IMR-90 (cell line): ENCODE results near the gene IVL. TPM values are rescaled to one million over a fixed set of nuclear protein-coding genes. Genes with fewer than 3 reads are reported as not detected.

Source experiments
- ATAC-seq: fragments of 200-7000 bp; cut with Tn5 transposase; 2 replicates; pipeline ENCODE4 v1.9.1; 2020; ENCODE audit warnings: low read depth, mild to moderate bottlenecking, moderate library complexity
- BruUV-seq: library from RNA; stranded (reverse); fragments of 400-500 nt; replicated peaks from 2 replicates; lab custom pipeline; 2021; lab: Mats Ljungman, UMichigan
- CTCF ChIA-PET: fragments of 300-600 bp; formaldehyde crosslinking; extraction: SDS; loops from one replicate; lab custom pipeline; 2021; ENCODE audit warnings: antibody characterized with exemption; lab: Yijun Ruan, JAX
- POLR2A ChIA-PET: fragments of 300-600 bp; sonication (Branson Sonifier 250); formaldehyde crosslinking; loops from one replicate; lab custom pipeline; 2022; ENCODE audit warnings: antibody characterized with exemption; ENCODE audit not compliant: unreplicated experiment; lab: Charles Lee
- DNase-seq: peaks from one replicate; pipeline ENCODE4 v3.0.0; 2013
- H2AFZ ChIP-seq: replicated peaks from 2 replicates; pipeline ENCODE3; 2013; ENCODE audit warnings: low read length, mild to moderate bottlenecking; ENCODE audit not compliant: poor library complexity
- H2AK5ac ChIP-seq: 2 replicates; pipeline ENCODE4 v1.6.1; 2013; ENCODE audit warnings: low read depth, low read length, inconsistent platforms
- H2AK9ac ChIP-seq: replicated peaks from 2 replicates; pipeline ENCODE3; 2013; ENCODE audit warnings: mild to moderate bottlenecking, low read depth, low read length, moderate library complexity; ENCODE audit not compliant: poor library complexity
- H2BK120ac ChIP-seq: 2 replicates; pipeline ENCODE4 v1.6.1; 2013; ENCODE audit warnings: low read depth, low read length, inconsistent platforms
- H2BK15ac ChIP-seq: 3 replicates; pipeline ENCODE4 v1.6.1; 2013; ENCODE audit warnings: low read depth, low read length, inconsistent platforms
- H2BK20ac ChIP-seq: 2 replicates; pipeline ENCODE4 v1.6.1; 2013; ENCODE audit warnings: low read depth, mild to moderate bottlenecking, inconsistent platforms, low read length, moderate library complexity
- H2BK5ac ChIP-seq: 2 replicates; pipeline ENCODE4 v1.6.1; 2013; ENCODE audit warnings: mild to moderate bottlenecking, low read depth, low read length, inconsistent platforms; ENCODE audit not compliant: poor library complexity, severe bottlenecking
- H3K14ac ChIP-seq: replicated peaks from 2 replicates; pipeline ENCODE4 v1.6.1; 2013; ENCODE audit warnings: low read depth, low read length, inconsistent platforms
- H3K18ac ChIP-seq: 2 replicates; pipeline ENCODE4 v1.6.1; 2013; ENCODE audit warnings: low read depth, low read length, control low read depth
- H3K23ac ChIP-seq: 2 replicates; pipeline ENCODE4 v1.6.1; 2013; ENCODE audit warnings: low read depth, low read length, inconsistent platforms
- H3K27ac ChIP-seq: 2 replicates; pipeline ENCODE4 v1.5.1; 2013; ENCODE audit warnings: mild to moderate bottlenecking, control low read depth, low read length; ENCODE audit not compliant: insufficient read depth
- H3K27me3 ChIP-seq: 2 replicates; pipeline ENCODE4 v1.6.1; 2013; ENCODE audit warnings: low read length; ENCODE audit not compliant: control insufficient read depth, insufficient read depth
- H3K36me3 ChIP-seq: 2 replicates; pipeline ENCODE4 v1.6.1; 2013; ENCODE audit warnings: low read length, mixed read lengths; ENCODE audit not compliant: control insufficient read depth, insufficient read depth
- H3K4ac ChIP-seq: 2 replicates; pipeline ENCODE4 v1.6.1; 2013; ENCODE audit warnings: low read depth, low read length, inconsistent platforms
- H3K4me1 ChIP-seq: 2 replicates; pipeline ENCODE4 v1.6.1; 2013; ENCODE audit warnings: low read length, mixed read lengths; ENCODE audit not compliant: control insufficient read depth, insufficient read depth
- H3K4me2 ChIP-seq: 2 replicates; pipeline ENCODE4 v1.6.1; 2013; ENCODE audit warnings: low read depth, mild to moderate bottlenecking, control low read depth, low read length, moderate library complexity
- H3K4me3 ChIP-seq: 2 replicates; pipeline ENCODE4 v1.5.1; 2013; ENCODE audit warnings: low read depth, mild to moderate bottlenecking, control low read depth, low read length, moderate library complexity; ENCODE audit not compliant: insufficient read depth
- H3K56ac ChIP-seq: 2 replicates; pipeline ENCODE4 v1.6.1; 2013; ENCODE audit warnings: low read length, inconsistent platforms; ENCODE audit not compliant: insufficient read depth; ENCODE audit errors: extremely low read depth
- H3K79me1 ChIP-seq, 2 experiments: 2 replicates each; pipeline ENCODE4 v1.6.1; 2013; ENCODE audit warnings: low read length in 2 of 2, inconsistent platforms in 1 of 2, low read depth in 1 of 2
- H3K9ac ChIP-seq: 2 replicates; pipeline ENCODE4 v1.6.1; 2013; ENCODE audit warnings: low read depth, low read length, control low read depth
- H3K9me1 ChIP-seq: 2 replicates; pipeline ENCODE4 v1.6.1; 2013; ENCODE audit warnings: low read length, inconsistent platforms; ENCODE audit not compliant: insufficient read depth
- H3K9me3 ChIP-seq: 2 replicates; pipeline ENCODE4 v1.6.1; 2013; ENCODE audit warnings: low read length; ENCODE audit not compliant: control insufficient read depth, insufficient read depth
- H4K20me1 ChIP-seq: 2 replicates; pipeline ENCODE4 v1.6.1; 2013; ENCODE audit warnings: low read length, inconsistent platforms; ENCODE audit not compliant: insufficient read depth
- H4K5ac ChIP-seq: 2 replicates; pipeline ENCODE4 v1.6.1; 2013; ENCODE audit warnings: mild to moderate bottlenecking, low read depth, low read length, control low read depth
- H4K8ac ChIP-seq, 2 experiments: 2 replicates each; pipeline ENCODE4 v1.6.1; 2013; ENCODE audit warnings: low read depth in 2 of 2, low read length in 2 of 2, control low read depth in 1 of 2, inconsistent platforms in 1 of 2
- H4K91ac ChIP-seq: 2 replicates; pipeline ENCODE4 v1.6.1; 2013; ENCODE audit warnings: low read depth, low read length, inconsistent platforms; ENCODE audit not compliant: insufficient read depth
- BHLHE40 ChIP-seq: fragments of 150-350 bp; IDR thresholded peaks from 2 replicates; pipeline ENCODE4 v1.6.1; 2016; ENCODE audit warnings: mild to moderate bottlenecking, low read depth, low read length
- CHD1 ChIP-seq: IDR thresholded peaks from 2 replicates; pipeline ENCODE4 v1.6.1; 2012; ENCODE audit warnings: low read depth, low read length, improper control_type of control experiment
- FOS ChIP-seq: fragments of 150-350 bp; IDR thresholded peaks from 2 replicates; pipeline ENCODE4 v1.6.1; 2016; ENCODE audit warnings: low read depth, low read length
- MAFK ChIP-seq: IDR thresholded peaks from 2 replicates; pipeline ENCODE4 v1.6.1; 2012; ENCODE audit warnings: low read depth, low read length, improper control_type of control experiment
- MAZ ChIP-seq: IDR thresholded peaks from 2 replicates; pipeline ENCODE4 v1.6.1; 2012; ENCODE audit warnings: low read depth, mild to moderate bottlenecking, low read length, improper control_type of control experiment, moderate library complexity, borderline replicate concordance
- MXI1 ChIP-seq: IDR thresholded peaks from 2 replicates; pipeline ENCODE4 v1.6.1; 2012; ENCODE audit warnings: low read depth, mild to moderate bottlenecking, low read length, moderate library complexity, borderline replicate concordance
- RCOR1 ChIP-seq: IDR thresholded peaks from 2 replicates; pipeline ENCODE4 v1.6.1; 2012; ENCODE audit warnings: mild to moderate bottlenecking, low read length, improper control_type of control experiment; ENCODE audit not compliant: insufficient replicate concordance
- RFX5 ChIP-seq: IDR thresholded peaks from 2 replicates; pipeline ENCODE4 v1.8.0; 2012; ENCODE audit warnings: low read depth, mild to moderate bottlenecking, low read length, moderate library complexity
- SMC3 ChIP-seq: fragments of 150-350 bp; IDR thresholded peaks from 2 replicates; pipeline ENCODE4 v1.6.1; 2016; ENCODE audit warnings: low read depth, mild to moderate bottlenecking, antibody characterized with exemption, low read length, moderate library complexity
- WGBS, 2 experiments: methylation state at CpG; one replicate each; pipeline versions ENCODE4 v1.1.5 to v1.1.7; 2013; ENCODE audit warnings: missing lambda C conversion rate in 2 of 2; ENCODE audit not compliant: insufficient read length in 1 of 2; ENCODE audit errors: extremely low coverage in 2 of 2; 5-methylcytosine and 5-hydroxymethylcytosine counted together
- dilution Hi-C: fragments of 300-500 bp; cut with HindIII; formaldehyde crosslinking; loops from one replicate; pipeline ENCODE4 v1.14.3; 2018; ENCODE audit warnings: low sequenced_read_pairs; ENCODE audit not compliant: unreplicated experiment
- in situ Hi-C: fragments of 300-500 bp; cut with MboI; formaldehyde crosslinking; loops from 3 replicates; pipeline ENCODE4 v1.14.3; 2019; ENCODE audit warnings: low sequenced_read_pairs, inconsistent platforms, mixed read lengths
- intact Hi-C: fragments of 100-400 bp; cut with micrococcal nuclease; formaldehyde crosslinking; loops from 2 replicates; pipeline ENCODE4 v1.10.0; 2022
- polyA plus RNA-seq, 3 experiments: library from polyadenylated mRNA; depleted of rRNA; stranded (reverse); fragments of >200 nt; gene quantifications; 2 replicates each; pipeline ENCODE4 v1.2.3, GENCODE V29; 2012; ENCODE audit warnings: low replicate concordance in 1 of 3
- total RNA-seq: library from RNA; depleted of rRNA; stranded (reverse); fragments of >200 nt; gene quantifications from 2 replicates; pipeline ENCODE4 v1.2.3, GENCODE V29; 2012
- TF ChIP-seq, protein P1 (sequence below): fragments of 150-350 bp; IDR thresholded peaks from 2 replicates; pipeline ENCODE4 v1.6.1; 2017; ENCODE audit warnings: mild to moderate bottlenecking, antibody characterized with exemption, low read length, low read depth
- TF ChIP-seq, protein P2 (sequence below): fragments of 150-350 bp; IDR thresholded peaks from 2 replicates; pipeline ENCODE4 v1.6.1; 2016; ENCODE audit warnings: low read depth, mild to moderate bottlenecking, low read length, moderate library complexity, borderline replicate concordance

The IVL gene
- total and polyA plus RNA-seq, 2 of the 4 experiments (the other 2 are of a cell fraction) = not detected

GRCh38 chr1:152899883-152900282 is 8.5 kb upstream of the IVL start:
- H3K4me3 ChIP-seq = no peak overlapping the region
- no peak overlapping the region for H2BK120ac ChIP-seq
- H3K56ac ChIP-seq = no peak overlapping the region
- H3K14ac ChIP-seq = no peak overlapping the region
- no peak overlapping the region for H3K4me2 ChIP-seq
- DNase-seq (no peak), ATAC-seq (no peak)
- H3K23ac ChIP-seq = no peak overlapping the region
- no peak overlapping the region for H3K9ac ChIP-seq
- H2AFZ ChIP-seq = no peak overlapping the region
- H3K79me1 ChIP-seq = no peaks in the 10 kb centered on the region
- no peak overlapping the region for H2BK20ac ChIP-seq
- no peaks in the 10 kb centered on the region for H3K9me3 ChIP-seq
- no peaks in the 10 kb centered on the region for H3K4me1 ChIP-seq
- intact Hi-C loops = no loop called here
- no CpG with 5 or more reads among the region's 2 CpGs for WGBS, 2 experiments
- no TSS peak for BruUV-seq
- no peak overlapping the region for H4K5ac ChIP-seq
- H3K4ac ChIP-seq = no peak overlapping the region
- no peaks in the 10 kb centered on the region for H3K9me1 ChIP-seq
- POLR2A ChIA-PET = no interaction called here
- in situ Hi-C loops = no loop called here
- no peak overlapping the region for H2BK5ac ChIP-seq
- no peak overlapping the region for H4K8ac ChIP-seq
- CTCF ChIA-PET = no interaction called here
- H4K20me1 ChIP-seq = no peaks in the 10 kb centered on the region
- H2AK9ac ChIP-seq = no peak overlapping the region
- H3K18ac ChIP-seq = no peak overlapping the region
- dilution Hi-C loops = no loop called here
- H4K91ac ChIP-seq = no peak overlapping the region
- H3K27me3 ChIP-seq = no peaks in the 10 kb centered on the region
- no peak overlapping the region for H2BK15ac ChIP-seq
- H2AK5ac ChIP-seq = no peak overlapping the region
- no peak overlapping the region for H3K27ac ChIP-seq
- TF ChIP-seq MXI1 = no peak
- no peak for TF ChIP-seq RCOR1
- TF ChIP-seq, protein P1, sequence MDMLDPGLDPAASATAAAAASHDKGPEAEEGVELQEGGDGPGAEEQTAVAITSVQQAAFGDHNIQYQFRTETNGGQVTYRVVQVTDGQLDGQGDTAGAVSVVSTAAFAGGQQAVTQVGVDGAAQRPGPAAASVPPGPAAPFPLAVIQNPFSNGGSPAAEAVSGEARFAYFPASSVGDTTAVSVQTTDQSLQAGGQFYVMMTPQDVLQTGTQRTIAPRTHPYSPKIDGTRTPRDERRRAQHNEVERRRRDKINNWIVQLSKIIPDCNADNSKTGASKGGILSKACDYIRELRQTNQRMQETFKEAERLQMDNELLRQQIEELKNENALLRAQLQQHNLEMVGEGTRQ = no peak
- no peak for TF ChIP-seq RFX5
- no peak for TF ChIP-seq SMC3
- no peak for TF ChIP-seq MAFK
- TF ChIP-seq, protein P2, sequence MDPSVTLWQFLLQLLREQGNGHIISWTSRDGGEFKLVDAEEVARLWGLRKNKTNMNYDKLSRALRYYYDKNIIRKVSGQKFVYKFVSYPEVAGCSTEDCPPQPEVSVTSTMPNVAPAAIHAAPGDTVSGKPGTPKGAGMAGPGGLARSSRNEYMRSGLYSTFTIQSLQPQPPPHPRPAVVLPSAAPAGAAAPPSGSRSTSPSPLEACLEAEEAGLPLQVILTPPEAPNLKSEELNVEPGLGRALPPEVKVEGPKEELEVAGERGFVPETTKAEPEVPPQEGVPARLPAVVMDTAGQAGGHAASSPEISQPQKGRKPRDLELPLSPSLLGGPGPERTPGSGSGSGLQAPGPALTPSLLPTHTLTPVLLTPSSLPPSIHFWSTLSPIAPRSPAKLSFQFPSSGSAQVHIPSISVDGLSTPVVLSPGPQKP = no peak
- no peak for TF ChIP-seq FOS
- no peak for TF ChIP-seq CHD1
- TF ChIP-seq BHLHE40 = no peak
- TF ChIP-seq MAZ = no peak
- no peaks in the 10 kb centered on the region for H3K36me3 ChIP-seq
